Esophagus squamous epithelium (tissue), 4 donors: ENCODE measurements around the gene RCCD1.

Experiments
- POLR2A ChIP-seq, 4 donors: fragments of 450-650 bp; IDR thresholded peaks; one replicate each; pipeline ENCODE4 v1.6.1; 2017; ENCODE audit warnings: antibody characterized with exemption in 4 of 4, mild to moderate bottlenecking in 4 of 4, moderate library complexity in 3 of 4
- TF ChIP-seq, protein P1 (sequence below), 6 experiments: fragments of 450-650 bp in 4 of 6; fragments of 200-600 bp in 2 of 6; sonication (generic) in 2 of 6; IDR thresholded peaks; one replicate each; pipeline ENCODE4 v1.5.1; 2016 to 2019; ENCODE audit warnings: antibody characterized with exemption in 6 of 6, mild to moderate bottlenecking in 4 of 6, moderate library complexity in 4 of 6

DNA sequence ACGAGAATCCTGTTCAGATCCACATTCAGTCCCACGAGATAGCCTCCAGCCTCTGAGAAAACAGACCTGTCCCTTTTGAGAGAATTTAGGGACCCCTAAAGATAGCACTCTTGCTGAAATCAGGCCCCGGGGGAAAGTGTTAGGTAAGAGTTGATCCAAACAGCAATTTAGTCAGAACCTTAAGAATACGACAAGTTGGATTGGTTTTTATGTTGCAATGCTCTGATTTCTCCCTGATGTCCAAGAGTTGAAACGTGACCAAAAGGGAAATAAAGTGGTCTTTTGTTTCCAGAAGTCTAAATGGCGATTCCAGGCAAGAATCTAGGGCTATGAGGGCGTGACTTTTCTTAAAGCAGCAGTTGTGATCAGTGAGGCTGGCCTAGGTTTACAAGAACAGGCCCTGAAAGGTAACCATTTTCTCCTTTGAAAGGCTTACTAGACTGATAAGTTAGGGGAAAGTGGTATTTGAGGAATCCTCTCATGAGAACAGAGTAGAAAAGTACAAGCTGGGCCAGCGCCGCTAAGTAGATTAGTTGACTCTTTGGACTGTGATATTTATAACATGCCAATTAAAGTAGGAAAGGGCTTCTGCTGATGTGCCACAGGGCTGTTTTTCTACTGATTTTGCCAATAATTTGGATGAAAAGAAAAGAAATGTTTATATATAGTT lies 46.7 kb upstream of the RCCD1 start:
- TF ChIP-seq, protein P1, sequence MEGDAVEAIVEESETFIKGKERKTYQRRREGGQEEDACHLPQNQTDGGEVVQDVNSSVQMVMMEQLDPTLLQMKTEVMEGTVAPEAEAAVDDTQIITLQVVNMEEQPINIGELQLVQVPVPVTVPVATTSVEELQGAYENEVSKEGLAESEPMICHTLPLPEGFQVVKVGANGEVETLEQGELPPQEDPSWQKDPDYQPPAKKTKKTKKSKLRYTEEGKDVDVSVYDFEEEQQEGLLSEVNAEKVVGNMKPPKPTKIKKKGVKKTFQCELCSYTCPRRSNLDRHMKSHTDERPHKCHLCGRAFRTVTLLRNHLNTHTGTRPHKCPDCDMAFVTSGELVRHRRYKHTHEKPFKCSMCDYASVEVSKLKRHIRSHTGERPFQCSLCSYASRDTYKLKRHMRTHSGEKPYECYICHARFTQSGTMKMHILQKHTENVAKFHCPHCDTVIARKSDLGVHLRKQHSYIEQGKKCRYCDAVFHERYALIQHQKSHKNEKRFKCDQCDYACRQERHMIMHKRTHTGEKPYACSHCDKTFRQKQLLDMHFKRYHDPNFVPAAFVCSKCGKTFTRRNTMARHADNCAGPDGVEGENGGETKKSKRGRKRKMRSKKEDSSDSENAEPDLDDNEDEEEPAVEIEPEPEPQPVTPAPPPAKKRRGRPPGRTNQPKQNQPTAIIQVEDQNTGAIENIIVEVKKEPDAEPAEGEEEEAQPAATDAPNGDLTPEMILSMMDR (IDR thresholded peaks at IDR 0.05), result no peak
- TF ChIP-seq POLR2A (IDR thresholded peaks at IDR 0.05), result no peak
